Ascending aorta (tissue), 2 donors: ENCODE measurements around the gene KLHDC7A. TPM values are rescaled to one million over a fixed set of nuclear protein-coding genes. Genes with fewer than 3 reads are reported as not detected.

Experiments used
- DNase-seq, 2 donors: peaks; one replicate each; pipeline ENCODE4 v3.0.0-alpha.2; 2019; ENCODE audit warnings: low spot score in 2 of 2
- H3K27ac ChIP-seq, 2 donors: fragments of 200-600 bp; sonication (generic); one replicate each; pipeline ENCODE4 v1.5.1; 2016 to 2017; ENCODE audit warnings: mild to moderate bottlenecking in 1 of 2
- H3K27me3 ChIP-seq: fragments of 200-600 bp; sonication (generic); one replicate; pipeline ENCODE4 v1.5.1; 2017
- H3K36me3 ChIP-seq, 2 donors: fragments of 200-600 bp; sonication (generic); one replicate each; pipeline ENCODE4 v1.5.1; 2016
- H3K4me1 ChIP-seq, 2 donors: fragments of 200-600 bp; sonication (generic); one replicate each; pipeline ENCODE4 v1.5.1; 2016 to 2017; ENCODE audit warnings: mild to moderate bottlenecking in 1 of 2
- H3K4me3 ChIP-seq, 2 donors: fragments of 200-600 bp; sonication (generic); one replicate each; pipeline ENCODE4 v1.5.1; 2016 to 2017; ENCODE audit warnings: mild to moderate bottlenecking in 1 of 2
- H3K9me3 ChIP-seq, 2 donors: fragments of 200-600 bp; sonication (generic); one replicate each; pipeline ENCODE4 v1.5.1; 2016
- CTCF ChIP-seq, 3 experiments: fragments of 200-600 bp in 2 of 3; fragments of 450-650 bp in 1 of 3; sonication (generic) in 2 of 3; IDR thresholded peaks; one replicate each; pipeline ENCODE4 v1.5.1; 2016 to 2019; ENCODE audit warnings: antibody characterized with exemption in 3 of 3, mild to moderate bottlenecking in 1 of 3, moderate library complexity in 1 of 3
- intact Hi-C: fragments of 100-400 bp; cut with DNase I; formaldehyde crosslinking; loops from one replicate; pipeline ENCODE4 v1.15.1; 2023
- total RNA-seq: library from RNA; depleted of rRNA; stranded (reverse); fragments of >200 nt; gene quantifications from one replicate; pipeline ENCODE4 v1.1.0, GENCODE V29; 2016

Gene KLHDC7A
- total RNA-seq, 1 donor from 2014 or later = not detected

- H3K4me1 ChIP-seq = no peaks in the 10 kb centered on the region
- H3K9me3 ChIP-seq = peaks cover 5 to 10% of the 10 kb centered on the region in 2 donors
- intact Hi-C loops = no loop called here
- no peak overlapping the region for H3K4me3 ChIP-seq
- H3K27ac ChIP-seq = no peak overlapping the region
- H3K36me3 ChIP-seq = no peaks in the 10 kb centered on the region
- no peak for DNase-seq
- no peak for TF ChIP-seq CTCF (IDR thresholded peaks at IDR 0.05)
- H3K27me3 ChIP-seq = no peaks in the 10 kb centered on the region
Observed at GRCh38 chr1:18511149-18511873, 30.6 kb downstream of the KLHDC7A start.

- Histone ChIP-seq H3K4me1 (no peaks in the 10 kb centered on the region), H3K36me3 (no peaks in the 10 kb centered on the region), H3K27ac (no peak overlapping the region), H3K4me3 (no peak overlapping the region), H3K27me3 (no peaks in the 10 kb centered on the region), H3K9me3 (peaks cover 9 to 15% of the 10 kb centered on the region in 2 donors)
- DNase-seq = no peak
- intact Hi-C loops = no loop called here
- no peak for TF ChIP-seq CTCF (IDR thresholded peaks at IDR 0.05)
Observed at GRCh38 chr1:18511874-18512150, 31.1 kb downstream of the KLHDC7A start.

GRCh38 chr1:18512883-18513282 is 32.2 kb downstream of the KLHDC7A start:
- DNase-seq = no peak
- intact Hi-C loops = no loop called here
- H3K27ac ChIP-seq = no peak overlapping the region
- no peak overlapping the region for H3K4me3 ChIP-seq
- no peaks in the 10 kb centered on the region for H3K36me3 ChIP-seq
- H3K27me3 ChIP-seq = no peaks in the 10 kb centered on the region
- H3K4me1 ChIP-seq = no peaks in the 10 kb centered on the region
- H3K9me3 ChIP-seq = peaks cover 13 to 18% of the 10 kb centered on the region in 2 donors
- TF ChIP-seq CTCF (IDR thresholded peaks at IDR 0.05) = no peak

- intact Hi-C loops = no loop called here
- no peak overlapping the region for H3K27ac ChIP-seq
- no peaks in the 10 kb centered on the region for H3K4me1 ChIP-seq
- no peak for TF ChIP-seq CTCF (IDR thresholded peaks at IDR 0.05)
- no peak for DNase-seq
- no peaks in the 10 kb centered on the region for H3K36me3 ChIP-seq
- H3K27me3 ChIP-seq = no peaks in the 10 kb centered on the region
- no peak overlapping the region for H3K4me3 ChIP-seq
- peaks cover 13 to 18% of the 10 kb centered on the region in 2 donors for H3K9me3 ChIP-seq
Observed at GRCh38 chr1:18513995-18514394, 33.3 kb downstream of the KLHDC7A start.

GRCh38 chr1:18515120-18515667 is 34.5 kb downstream of the KLHDC7A start:
- Histone ChIP-seq H3K4me3 (no peak overlapping the region), H3K27ac (no peak overlapping the region), H3K4me1 (no peaks in the 10 kb centered on the region), H3K9me3 (peaks cover 13 to 18% of the 10 kb centered on the region in 2 donors), H3K27me3 (no peaks in the 10 kb centered on the region), H3K36me3 (no peaks in the 10 kb centered on the region)
- no peak for DNase-seq
- intact Hi-C loops = no loop called here
- TF ChIP-seq CTCF (IDR thresholded peaks at IDR 0.05) = no peak
